HG03558 (cell line): ENCODE results near the gene ABCF2.

Source experiments
- ATAC-seq: cut with Tn5 transposase; IDR thresholded peaks from one replicate; pipeline ENCODE4 v1.9.1; 2021; ENCODE audit warnings: moderate number of reproducible peaks; ENCODE audit not compliant: unreplicated experiment; ENCODE audit errors: extremely low read depth

ABCF2 gene

DNA sequence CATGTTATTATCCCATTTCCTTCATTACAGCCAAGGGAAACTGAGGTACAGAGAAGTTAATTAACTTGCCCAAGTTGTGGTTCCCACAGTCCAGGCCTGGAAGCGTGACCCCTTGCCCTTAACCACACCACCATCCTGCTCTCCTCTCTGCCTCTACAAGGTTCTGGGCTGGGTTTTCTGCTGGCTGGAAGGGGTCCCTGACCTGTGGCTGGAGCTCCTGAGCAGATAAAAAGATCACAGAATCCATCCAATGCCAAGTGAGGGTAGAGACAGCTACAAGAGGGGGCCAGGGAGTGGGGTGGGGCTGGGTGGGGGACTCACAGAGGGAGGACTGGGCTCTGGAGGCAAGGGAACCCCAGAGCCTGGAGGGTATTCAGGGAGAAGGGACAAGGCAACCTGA lies 49.7 kb downstream of the ABCF2 start:
- no peak for ATAC-seq

GRCh38 chr7:151176401-151176800 lies 50.6 kb downstream of the ABCF2 start:
- ATAC-seq, result no peak

DNA sequence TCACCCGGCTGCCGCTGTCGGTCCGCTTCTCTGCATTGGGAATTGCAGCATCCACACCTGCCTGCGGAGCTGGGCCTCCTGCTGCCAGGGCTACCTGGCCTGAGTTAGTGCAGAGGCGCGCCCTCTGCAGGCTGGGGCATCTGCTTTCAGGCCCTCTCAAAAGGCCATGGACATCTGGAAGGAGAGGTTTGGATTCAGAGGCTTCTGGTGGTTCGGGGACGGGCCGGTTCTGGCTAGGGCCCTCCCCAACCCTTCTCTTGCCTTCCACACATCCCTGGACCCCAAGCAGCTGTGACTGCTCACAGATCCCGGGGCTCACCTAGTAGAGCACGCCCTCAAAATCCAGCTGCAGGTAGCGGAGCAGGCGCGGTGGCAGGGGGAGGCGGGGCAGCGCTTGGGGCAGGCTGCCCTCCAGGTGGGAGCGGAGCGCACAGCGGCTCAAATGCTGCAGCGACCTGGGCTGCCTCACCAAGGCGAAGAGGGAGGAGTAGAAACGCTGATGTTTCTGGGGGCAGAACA lies 51.2 kb downstream of the ABCF2 start:
- no peak for ATAC-seq

GRCh38 chr7:151175047-151175792 lies 51.8 kb downstream of the ABCF2 start:
- no peak for ATAC-seq

DNA sequence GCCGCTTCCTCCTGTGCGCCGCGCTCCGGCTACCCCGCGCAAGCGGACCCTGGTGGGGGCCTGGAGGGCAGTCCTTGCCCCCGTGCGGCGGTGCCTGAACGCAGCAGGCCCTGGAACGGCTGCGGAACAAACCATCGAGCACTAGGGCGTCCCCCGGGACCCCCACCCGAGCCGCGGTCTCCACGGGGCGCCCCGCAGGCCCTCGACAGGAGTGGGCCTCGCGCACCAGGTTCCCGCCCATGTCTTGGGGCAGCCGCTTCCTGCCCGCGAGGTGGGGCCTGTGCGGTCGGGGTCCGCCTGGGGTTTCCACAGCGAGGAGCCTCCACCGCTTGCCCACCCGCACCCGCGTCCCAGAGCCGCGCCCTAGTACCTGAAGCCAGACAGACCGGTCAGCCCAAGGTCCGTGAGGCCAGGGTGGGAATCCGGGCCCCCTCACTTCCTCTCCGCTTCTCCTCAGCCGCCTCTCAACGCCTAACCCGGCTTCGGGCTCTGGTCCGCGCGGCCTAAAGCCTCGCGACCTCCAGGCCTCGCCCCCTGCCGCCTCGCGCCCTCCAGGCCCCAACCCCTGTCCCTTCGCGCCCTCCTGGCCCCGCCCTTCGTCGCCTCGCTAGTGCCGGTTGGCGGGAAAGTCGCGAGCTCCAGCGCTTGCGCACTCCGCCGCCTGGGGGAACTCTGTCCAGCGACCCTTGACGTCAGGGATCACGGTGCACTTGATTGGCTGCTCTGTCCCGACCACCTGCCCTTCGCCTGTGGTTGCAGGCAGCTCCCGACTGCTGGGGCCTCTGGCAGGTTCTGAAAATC lies 52.6 kb downstream of the ABCF2 start:
- ATAC-seq, result no peak

DNA sequence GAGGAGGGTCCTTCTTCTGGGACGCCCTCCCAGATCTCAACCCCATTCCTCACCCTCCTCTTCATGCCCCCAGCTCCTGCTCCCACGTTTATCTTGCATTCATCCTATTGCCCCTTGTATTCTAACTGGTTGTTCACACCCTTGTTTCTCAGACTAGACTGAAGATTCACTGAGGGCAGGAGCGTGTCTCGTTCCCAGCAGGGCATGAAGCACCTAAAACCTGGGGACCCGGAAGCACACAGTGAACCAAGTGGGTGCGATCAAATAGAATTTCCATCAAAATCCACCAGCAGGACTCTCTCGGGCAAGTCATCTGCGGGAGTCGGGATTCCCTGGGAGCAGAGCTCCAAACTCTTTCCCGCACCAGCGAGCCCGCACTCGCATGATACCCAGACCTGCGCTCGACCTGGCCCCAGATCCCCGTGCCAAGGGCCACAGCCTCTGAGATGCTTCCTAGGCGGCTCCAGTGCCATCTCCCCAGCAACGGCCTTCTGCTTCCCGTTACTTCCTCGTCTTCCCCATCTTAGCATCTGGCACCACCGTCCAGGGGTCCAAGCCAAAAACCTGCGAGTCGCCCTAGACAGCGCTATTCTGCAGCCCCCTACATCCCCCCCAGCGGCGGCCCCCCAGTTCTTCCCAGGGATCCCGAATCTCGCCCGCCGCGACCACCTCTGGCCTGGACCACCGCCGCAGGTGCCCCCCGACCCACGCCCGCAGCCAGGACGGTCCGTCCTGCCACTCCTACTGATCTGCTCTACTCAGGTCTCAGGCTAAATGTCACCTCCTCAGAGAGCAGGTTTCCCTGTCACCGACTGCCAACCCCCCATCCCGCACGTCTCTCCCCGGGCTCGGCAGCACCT lies 53.4 kb downstream of the ABCF2 start:
- no peak for ATAC-seq

DNA sequence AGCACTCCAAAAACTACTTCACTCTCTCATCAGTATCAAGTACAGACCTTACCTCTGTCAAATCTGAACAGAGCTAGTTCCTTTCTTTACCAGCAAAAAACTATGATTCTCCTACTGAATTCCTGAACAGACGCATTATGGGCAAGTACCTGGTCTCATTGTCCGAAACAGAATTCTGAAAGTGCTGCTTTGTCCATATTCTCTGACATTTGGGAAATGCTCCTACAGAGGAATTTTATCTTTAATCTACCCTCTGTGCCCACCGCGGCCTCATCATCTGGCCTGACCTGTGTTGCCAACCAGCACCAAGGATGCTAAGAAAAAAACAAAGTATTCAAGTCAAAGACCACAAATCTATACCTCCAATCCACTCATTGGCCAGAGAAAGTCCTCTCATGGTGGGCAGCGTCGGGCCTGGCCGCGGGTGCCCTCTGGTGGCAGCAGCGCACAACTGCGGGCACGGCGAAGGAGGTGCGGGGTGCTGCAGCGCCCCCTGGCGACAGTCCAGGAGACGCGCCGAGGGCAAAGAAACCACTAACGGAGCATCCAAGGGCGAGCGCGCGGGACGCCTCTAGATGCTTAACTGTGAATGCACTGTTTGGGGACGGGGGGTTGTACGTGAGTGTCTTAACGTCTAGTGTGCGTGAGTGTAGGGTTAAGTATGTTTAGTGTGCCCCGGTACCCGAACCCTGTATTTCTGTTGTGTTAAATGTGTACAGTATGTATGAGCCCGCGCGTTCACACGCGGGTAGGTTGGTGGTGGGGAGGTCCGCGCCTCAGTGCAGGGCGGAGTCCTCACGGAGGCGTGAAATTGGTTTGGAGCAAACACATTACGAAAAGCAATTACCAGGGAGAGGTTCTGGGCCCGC lies 54.5 kb downstream of the ABCF2 start:
- ATAC-seq, result peak; percentile 70

DNA sequence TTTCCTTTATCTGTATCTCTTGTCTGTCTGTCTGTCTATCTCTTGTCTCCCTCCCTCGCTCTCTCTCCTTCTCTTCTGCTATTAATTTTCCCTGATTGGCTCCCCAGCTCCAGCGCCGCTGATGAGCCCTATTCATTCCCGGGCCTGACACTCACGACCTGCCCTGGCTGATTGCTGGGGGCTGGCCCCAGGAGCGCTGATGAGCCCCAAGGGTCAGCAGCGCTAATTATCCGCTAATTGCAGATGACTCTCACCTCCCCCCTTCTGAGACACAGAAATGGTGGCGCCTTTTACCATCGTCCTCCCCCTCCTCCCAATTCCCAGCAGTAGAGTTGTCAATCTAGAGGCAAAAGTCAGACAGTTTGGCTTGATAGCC lies 58.2 kb downstream of the ABCF2 start:
- ATAC-seq, result no peak

GRCh38 chr7:151168003-151168786 lies 58.8 kb downstream of the ABCF2 start:
- ATAC-seq, result no peak

- no peak for ATAC-seq
Observed at GRCh38 chr7:151167197-151167961, 59.6 kb downstream of the ABCF2 start, which contains the start of gene GBX1. GBX1 (minus strand) TSS chr7:151167694; CDS start chr7:151167548, 146 bp downstream.

DNA sequence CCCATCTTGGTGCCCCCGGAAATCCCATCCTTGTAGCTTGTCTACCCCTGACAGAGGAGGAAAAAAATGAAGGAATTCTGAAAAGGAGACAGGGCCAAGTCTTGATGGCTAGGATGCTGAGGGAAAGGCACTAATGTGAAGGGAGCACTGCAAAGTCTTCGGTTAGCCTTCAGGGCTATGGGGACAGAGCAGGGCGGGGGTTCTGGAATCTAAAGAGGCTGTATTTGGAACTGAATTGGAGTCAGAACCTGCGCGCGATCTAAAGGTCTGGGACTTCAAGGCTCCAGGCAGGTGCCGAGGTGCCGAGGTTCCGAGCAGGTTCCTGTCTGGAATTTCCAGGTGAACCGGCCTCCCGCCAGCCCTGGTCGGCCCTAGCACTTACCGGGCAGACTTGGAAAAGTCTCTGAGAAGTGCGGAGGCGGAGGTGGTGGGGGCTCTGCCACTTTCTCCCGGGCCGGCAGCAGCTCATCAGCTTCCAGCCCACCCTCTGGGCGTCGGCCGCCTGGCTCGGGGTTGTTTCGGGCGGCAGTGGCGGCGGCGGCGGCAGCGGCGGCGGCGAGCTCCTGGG lies 60.3 kb downstream of the ABCF2 start:
- ATAC-seq, result no peak
